Endothelial cell of umbilical vein (primary cell): ENCODE data around the gene UBL3. TPM values are rescaled to one million over a fixed set of nuclear protein-coding genes. Genes with fewer than 3 reads are reported as not detected.

ENCODE experiments used
- BruUV-seq: library from RNA; stranded (reverse); fragments of 400-500 nt; replicated peaks from 2 replicates; lab custom pipeline; 2021; lab: Mats Ljungman, UMichigan
- CTCF ChIA-PET: fragments of 300-600, 350-600 bp; sonication (Branson Sonifier 250); formaldehyde crosslinking; loops from one replicate; lab custom pipeline; 2021; ENCODE audit warnings: antibody characterized with exemption, inconsistent platforms; lab: Charles Lee
- POLR2A ChIA-PET: fragments of 300-600, 350-600 bp; sonication (Branson Sonifier 250); formaldehyde crosslinking; loops from one replicate; lab custom pipeline; 2021; ENCODE audit warnings: antibody characterized with exemption, inconsistent platforms; lab: Charles Lee
- DNase-seq: peaks from one replicate; pipeline ENCODE4 v3.0.0-alpha.2; 2011; ENCODE audit warnings: low read depth, low spot score
- FAIRE-seq: peaks from 2 replicates; lab custom pipeline; 2011; peaks lifted over from hg19 to GRCh38; lab: Jason Lieb, UNC
- H2AFZ ChIP-seq: 2 replicates; pipeline ENCODE4 v1.6.0; 2012; ENCODE audit warnings: low read depth, low read length, control low read depth, inconsistent platforms
- H3K27ac ChIP-seq: 2 replicates; pipeline ENCODE4 v1.5.1; 2011; ENCODE audit warnings: low read depth, mild to moderate bottlenecking, control low read depth, low read length, moderate library complexity; ENCODE audit not compliant: insufficient read depth
- H3K27me3 ChIP-seq, 2 experiments: 2 replicates each; pipeline versions ENCODE4 v1.6.0 to v1.6.1; 2011; ENCODE audit warnings: low read length in 2 of 2, mixed read lengths in 1 of 2; ENCODE audit not compliant: control insufficient read depth in 2 of 2, insufficient read depth in 2 of 2
- H3K36me3 ChIP-seq, 2 experiments: 2 replicates in 1 of 2; 3 replicates in 1 of 2; pipeline ENCODE4 v1.5.1; 2011; ENCODE audit warnings: low read length in 2 of 2, mild to moderate bottlenecking in 1 of 2, moderate library complexity in 1 of 2; ENCODE audit not compliant: control insufficient read depth in 2 of 2, insufficient read depth in 2 of 2; ENCODE audit errors: extremely low read depth in 1 of 2
- H3K4me1 ChIP-seq: 3 replicates; pipeline ENCODE4 v1.5.1; 2011; ENCODE audit warnings: mild to moderate bottlenecking, low read length; ENCODE audit not compliant: control insufficient read depth, insufficient read depth; ENCODE audit errors: extremely low read depth
- H3K4me2 ChIP-seq: 2 replicates; pipeline ENCODE4 v1.6.1; 2011; ENCODE audit warnings: low read length, control low read depth, mixed read lengths; ENCODE audit not compliant: insufficient read depth
- H3K4me3 ChIP-seq, 3 experiments: fragments of 200-600 bp in 1 of 3; sonication (generic), shearing (Covaris generic) in 1 of 3; replicated peaks in 1 of 3; 2 replicates each; pipeline ENCODE4 v1.5.1; 2011 to 2016; ENCODE audit warnings: control low read depth in 3 of 3, low read length in 3 of 3, mild to moderate bottlenecking in 2 of 3, inconsistent platforms in 1 of 3, low read depth in 1 of 3, moderate library complexity in 1 of 3; ENCODE audit not compliant: insufficient read depth in 1 of 3
- H3K79me2 ChIP-seq: 2 replicates; pipeline ENCODE4 v1.6.0; 2012; ENCODE audit warnings: low read length, inconsistent platforms; ENCODE audit not compliant: control insufficient read depth, insufficient read depth
- H3K9ac ChIP-seq: replicated peaks from 2 replicates; pipeline ENCODE3; 2011; ENCODE audit warnings: low read length, control low read depth; ENCODE audit not compliant: insufficient read depth; ENCODE audit errors: extremely low read depth
- H3K9me1 ChIP-seq: replicated peaks from 3 replicates; pipeline ENCODE4 v1.6.0; 2011; ENCODE audit warnings: mild to moderate bottlenecking, low read length; ENCODE audit not compliant: control insufficient read depth, insufficient read depth; ENCODE audit errors: extremely low read depth
- H3K9me3 ChIP-seq: replicated peaks from 2 replicates; pipeline ENCODE4 v1.5.1; 2012; ENCODE audit warnings: low read length, inconsistent platforms; ENCODE audit not compliant: control insufficient read depth, insufficient read depth
- H4K20me1 ChIP-seq: replicated peaks from 2 replicates; pipeline ENCODE3; 2011; ENCODE audit warnings: mild to moderate bottlenecking, low read length; ENCODE audit not compliant: control insufficient read depth, insufficient read depth; ENCODE audit errors: extremely low read depth
- CTCF ChIP-seq, 2 donors: IDR thresholded peaks; 1 replicate in 1 of 2; 2 replicates in 1 of 2; pipeline ENCODE4 v1.5.1; 2011; ENCODE audit warnings: low read length in 2 of 2, mild to moderate bottlenecking in 2 of 2, moderate library complexity in 2 of 2, control low read depth in 1 of 2, inconsistent platforms in 1 of 2, low read depth in 1 of 2; ENCODE audit not compliant: insufficient read depth in 1 of 2; ENCODE audit errors: extremely low read depth in 1 of 2
- EZH2 ChIP-seq: IDR thresholded peaks from 2 replicates; pipeline ENCODE4 v1.6.1; 2012; ENCODE audit warnings: borderline replicate concordance, low read depth, mild to moderate bottlenecking, moderate library complexity, low read length, inconsistent platforms; ENCODE audit not compliant: severe bottlenecking
- FOS ChIP-seq: IDR thresholded peaks from 2 replicates; pipeline ENCODE4 v1.6.1; 2011; ENCODE audit warnings: mild to moderate bottlenecking, low read length, moderate library complexity, borderline replicate concordance; ENCODE audit not compliant: insufficient read depth
- GATA2 ChIP-seq: IDR thresholded peaks from 2 replicates; pipeline ENCODE4 v1.7.0; 2011; ENCODE audit warnings: low read depth, mild to moderate bottlenecking, moderate library complexity, mixed read lengths, low read length; ENCODE audit not compliant: insufficient read length, insufficient read depth
- JUN ChIP-seq: IDR thresholded peaks from 2 replicates; pipeline ENCODE4 v1.6.1; 2011; ENCODE audit warnings: borderline replicate concordance, low read depth; ENCODE audit not compliant: insufficient read length, insufficient read depth
- MYC ChIP-seq: IDR thresholded peaks from one replicate; pipeline ENCODE4 v1.6.1; 2011; ENCODE audit warnings: mild to moderate bottlenecking, low read depth, low read length
- POLR2A ChIP-seq: IDR thresholded peaks from 2 replicates; pipeline ENCODE4 v1.6.1; 2012; ENCODE audit warnings: low read depth, mild to moderate bottlenecking, control low read depth, low read length
- POLR2AphosphoS5 ChIP-seq: IDR thresholded peaks from 2 replicates; pipeline ENCODE4 v1.6.1; 2012; ENCODE audit warnings: low read depth, mild to moderate bottlenecking, control low read depth, low read length, moderate library complexity; ENCODE audit not compliant: insufficient read depth
- dilution Hi-C: fragments of 300-500 bp; cut with MboI; formaldehyde crosslinking; loops from one replicate; pipeline ENCODE4 v1.15.0; 2019; ENCODE audit warnings: low sequenced_read_pairs; ENCODE audit not compliant: extremely low pct_ligation_motif_present
- intact Hi-C: fragments of 100-400 bp; cut with micrococcal nuclease; formaldehyde crosslinking; loops from one replicate; pipeline ENCODE4 v1.10.0; 2022
- polyA plus RNA-seq, 4 experiments: library from polyadenylated mRNA; depleted of rRNA in 3 of 4; stranded (reverse) in 3 of 4; unstranded in 1 of 4; fragments of >200 nt; gene quantifications; 2 replicates each; pipeline versions ENCODE4 v1.2.1 to v1.2.3, GENCODE V29; 2011 to 2012; ENCODE audit warnings: missing spikeins in 1 of 4
- total RNA-seq: library from RNA; stranded (reverse); gene quantifications from 2 replicates; pipeline ENCODE4 v1.2.3, GENCODE V29; 2021
- TF ChIP-seq, protein P1 (sequence below): IDR thresholded peaks from 2 replicates; pipeline ENCODE4 v1.6.1; 2011; ENCODE audit not compliant: insufficient read depth, insufficient read length

Gene UBL3
- total and polyA plus RNA-seq, 2 donors (not counting 3 experiments of a cell fraction or from before 2014, with no cell fraction given), result 4.8 to 11.8 TPM

GRCh38 chr13:29815336-29815735 is 35.1 kb downstream of the UBL3 start:
- CTCF ChIA-PET, result interaction anchor here (1.0 kb wide), 1 partner anchor 11 kb away, joined by 3 read pairs; no protein-coding TSS in a partner anchor
- Histone ChIP-seq H3K4me2 (no peak overlapping the region), H3K27me3 (no peaks in the 10 kb centered on the region), H3K36me3 (no peaks in the 10 kb centered on the region), H3K4me3 (no peak overlapping the region), H3K4me1 (no peaks in the 10 kb centered on the region), H3K79me2 (peaks cover 5% of the 10 kb centered on the region), H3K27ac (no peak overlapping the region), H4K20me1 (peaks cover 3% of the 10 kb centered on the region), H3K9me1 (no peaks in the 10 kb centered on the region), H2AFZ (no peak overlapping the region), H3K9me3 (no peaks in the 10 kb centered on the region), H3K9ac (no peak overlapping the region)
- intact Hi-C loops (no loop called here), dilution Hi-C loops (no loop called here)
- BruUV-seq, result no TSS peak
- POLR2A ChIA-PET, result no interaction called here
- DNase-seq (no peak), FAIRE-seq (no peak)
- no peak for TF ChIP-seq FOS
- no peak for TF ChIP-seq EZH2
- TF ChIP-seq POLR2A, result no peak
- TF ChIP-seq JUN, result no peak
- no peak for TF ChIP-seq CTCF (IDR thresholded peaks at IDR 0.05; ENCODE audit: extremely low read depth in 1 of 2, insufficient read depth in 1 of 2, low read depth in 1 of 2, low read length in 2 of 2)
- TF ChIP-seq POLR2AphosphoS5, result no peak
- TF ChIP-seq GATA2, result no peak
- no peak for TF ChIP-seq MYC
- TF ChIP-seq, protein P1, sequence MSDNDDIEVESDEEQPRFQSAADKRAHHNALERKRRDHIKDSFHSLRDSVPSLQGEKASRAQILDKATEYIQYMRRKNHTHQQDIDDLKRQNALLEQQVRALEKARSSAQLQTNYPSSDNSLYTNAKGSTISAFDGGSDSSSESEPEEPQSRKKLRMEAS, result no peak
